HFF-Myc (cell line): ENCODE measurements around the gene ZC3H7B.

Experiments used
- DNase-seq: peaks from one replicate; pipeline ENCODE4 v3.0.0-alpha.2; 2011; ENCODE audit warnings: low read depth; ENCODE audit errors: extremely low read depth
- H3K4me3 ChIP-seq: replicated peaks from 2 replicates; pipeline ENCODE4 v1.5.1; 2011; ENCODE audit warnings: low read depth, mild to moderate bottlenecking, control low read depth, low read length
- TF ChIP-seq, protein P1 (sequence below): IDR thresholded peaks from 2 replicates; pipeline ENCODE4 v1.5.1; 2012; ENCODE audit warnings: mild to moderate bottlenecking, low read depth, low read length, control low read depth; ENCODE audit errors: missing control alignments

The ZC3H7B gene

DNA sequence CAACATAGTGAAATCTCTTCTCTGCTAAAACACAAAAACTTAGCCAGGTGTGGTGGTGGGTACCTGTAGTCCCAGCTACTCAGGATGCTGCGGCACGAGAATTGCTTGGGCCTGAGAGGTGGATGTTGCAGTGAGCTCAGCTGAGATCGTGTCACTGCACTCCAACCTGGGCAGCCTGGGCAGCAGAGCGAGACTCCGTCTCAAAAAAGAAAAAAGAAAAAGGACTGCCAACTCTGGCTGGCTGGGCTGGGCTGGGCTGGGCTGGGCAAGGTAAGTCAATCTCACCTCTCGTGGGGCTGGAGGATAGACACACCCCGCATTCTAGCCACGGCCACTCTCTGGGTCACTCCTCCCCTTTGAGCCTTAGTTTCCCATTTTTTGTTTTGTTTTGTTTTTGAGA is 107.3 kb downstream of the ZC3H7B start:
- no peak overlapping the region for H3K4me3 ChIP-seq
- TF ChIP-seq, protein P1, sequence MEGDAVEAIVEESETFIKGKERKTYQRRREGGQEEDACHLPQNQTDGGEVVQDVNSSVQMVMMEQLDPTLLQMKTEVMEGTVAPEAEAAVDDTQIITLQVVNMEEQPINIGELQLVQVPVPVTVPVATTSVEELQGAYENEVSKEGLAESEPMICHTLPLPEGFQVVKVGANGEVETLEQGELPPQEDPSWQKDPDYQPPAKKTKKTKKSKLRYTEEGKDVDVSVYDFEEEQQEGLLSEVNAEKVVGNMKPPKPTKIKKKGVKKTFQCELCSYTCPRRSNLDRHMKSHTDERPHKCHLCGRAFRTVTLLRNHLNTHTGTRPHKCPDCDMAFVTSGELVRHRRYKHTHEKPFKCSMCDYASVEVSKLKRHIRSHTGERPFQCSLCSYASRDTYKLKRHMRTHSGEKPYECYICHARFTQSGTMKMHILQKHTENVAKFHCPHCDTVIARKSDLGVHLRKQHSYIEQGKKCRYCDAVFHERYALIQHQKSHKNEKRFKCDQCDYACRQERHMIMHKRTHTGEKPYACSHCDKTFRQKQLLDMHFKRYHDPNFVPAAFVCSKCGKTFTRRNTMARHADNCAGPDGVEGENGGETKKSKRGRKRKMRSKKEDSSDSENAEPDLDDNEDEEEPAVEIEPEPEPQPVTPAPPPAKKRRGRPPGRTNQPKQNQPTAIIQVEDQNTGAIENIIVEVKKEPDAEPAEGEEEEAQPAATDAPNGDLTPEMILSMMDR, result no peak
- DNase-seq, result no peak
